H1 (cell line): ENCODE results near the gene TXNIP. TPM values are rescaled to one million over a fixed set of nuclear protein-coding genes. Genes with fewer than 3 reads are reported as not detected.

Source experiments
- ASH2L ChIP-seq: fragments of 200-600, 300-600 bp; sonication (generic); IDR thresholded peaks from one replicate; pipeline ENCODE4 v1.7.1; 2017; ENCODE audit warnings: low read length
- CHD7 ChIP-seq: fragments of 300-600 bp; sonication (generic); IDR thresholded peaks from 2 replicates; pipeline ENCODE4 v1.7.1; 2012; ENCODE audit warnings: low read length, moderate library complexity, mild to moderate bottlenecking, inconsistent platforms; ENCODE audit not compliant: insufficient replicate concordance
- E2F6 ChIP-seq: IDR thresholded peaks from 2 replicates; pipeline ENCODE4 v1.6.1; 2012; ENCODE audit warnings: inconsistent platforms
- JUN ChIP-seq: IDR thresholded peaks from 2 replicates; pipeline ENCODE4 v1.6.1; 2011; ENCODE audit warnings: low read depth, mild to moderate bottlenecking, improper control_type of control experiment, low read length
- NRF1 ChIP-seq: IDR thresholded peaks from 2 replicates; pipeline ENCODE4 v1.6.1; 2011; ENCODE audit warnings: mild to moderate bottlenecking, low read depth, low read length, improper control_type of control experiment
- POLR2AphosphoS5 ChIP-seq: IDR thresholded peaks from 2 replicates; pipeline ENCODE4 v1.6.1; 2011; ENCODE audit warnings: low read depth, low read length
- RXRA ChIP-seq: IDR thresholded peaks from 2 replicates; pipeline ENCODE4 v1.6.1; 2011; ENCODE audit warnings: low read depth, mild to moderate bottlenecking, low read length, moderate library complexity; ENCODE audit not compliant: insufficient read depth
- SIRT6 ChIP-seq: IDR thresholded peaks from one replicate; pipeline ENCODE4 v1.7.1; 2012; ENCODE audit warnings: low read length, inconsistent platforms
- SIX5 ChIP-seq: IDR thresholded peaks from 2 replicates; pipeline ENCODE4 v1.6.1; 2011; ENCODE audit warnings: mild to moderate bottlenecking, low read depth, low read length
- SUZ12 ChIP-seq: fragments of 200-600 bp; sonication (generic); IDR thresholded peaks from 2 replicates; pipeline ENCODE4 v1.6.1; 2012; ENCODE audit warnings: mild to moderate bottlenecking, inconsistent platforms, low read length, moderate library complexity, mixed read lengths
- polyA plus RNA-seq, 7 experiments: library from polyadenylated mRNA; depleted of rRNA in 3 of 7; stranded (reverse) in 5 of 7; unstranded in 2 of 7; fragments of >200 nt in 5 of 7; fragments of 200-250 nt in 2 of 7; gene quantifications; 1 replicate in 5 of 7; 2 replicates in 1 of 7; 4 replicates in 1 of 7; pipeline versions ENCODE4 v1.2.1 to v1.2.3, GENCODE V29; 2011 to 2013; ENCODE audit warnings: missing spikeins in 2 of 7, mixed read lengths in 2 of 7
- total RNA-seq: library from RNA; stranded (reverse); fragmentation: NEBNext Ultra II Directional; extraction: Animal tissue kit (Norgen Biotek cat#: 25700); gene quantifications from 2 replicates; pipeline ENCODE4 v1.2.1, GENCODE V29; 2021

Gene TXNIP
- total and polyA plus RNA-seq, 2 of the 8 experiments (the other 6 are each of a cell fraction or from before 2014, with no cell fraction given) = 12.3 to 56.8 TPM

GRCh38 chr1:145964328-145965118, 31.9 kb downstream of the TXNIP start, which contains the start of the genes ANKRD34A and POLR3GL (continued):
- TF ChIP-seq CHD7 (no peak), ASH2L (peak; percentile 43), E2F6 (no peak), NRF1 (no peak), RXRA (no peak), SIRT6 (no peak), POLR2AphosphoS5 (peak; percentile 39; the same call in 1 of the 2 replicates), SIX5 (no peak), SUZ12 (no peak), JUN (no peak)
